Fibroblast of skin of right biceps (primary cell): ENCODE results near the gene CCDC27.

Source experiments
- DNase-seq: peaks from one replicate; pipeline ENCODE4 v3.0.0-alpha.2; 2013

The CCDC27 gene

GRCh38 chr1:3761296-3762010, 9.2 kb downstream of the CCDC27 start:
- no peak for DNase-seq

- no peak for DNase-seq
These were observed 10.1 kb downstream of the CCDC27 start for GRCh38 chr1:3762151-3762872.

GRCh38 chr1:3762873-3763228, 10.6 kb downstream of the CCDC27 start:
- DNase-seq: no peak

- no peak for DNase-seq
These were observed 11.3 kb downstream of the CCDC27 start for GRCh38 chr1:3763351-3764125.

- no peak for DNase-seq
These were observed 15.2 kb downstream of the CCDC27 start for GRCh38 chr1:3767328-3767925.

- DNase-seq: no peak
These were observed 16.7 kb downstream of the CCDC27 start for GRCh38 chr1:3768811-3769390.

DNA sequence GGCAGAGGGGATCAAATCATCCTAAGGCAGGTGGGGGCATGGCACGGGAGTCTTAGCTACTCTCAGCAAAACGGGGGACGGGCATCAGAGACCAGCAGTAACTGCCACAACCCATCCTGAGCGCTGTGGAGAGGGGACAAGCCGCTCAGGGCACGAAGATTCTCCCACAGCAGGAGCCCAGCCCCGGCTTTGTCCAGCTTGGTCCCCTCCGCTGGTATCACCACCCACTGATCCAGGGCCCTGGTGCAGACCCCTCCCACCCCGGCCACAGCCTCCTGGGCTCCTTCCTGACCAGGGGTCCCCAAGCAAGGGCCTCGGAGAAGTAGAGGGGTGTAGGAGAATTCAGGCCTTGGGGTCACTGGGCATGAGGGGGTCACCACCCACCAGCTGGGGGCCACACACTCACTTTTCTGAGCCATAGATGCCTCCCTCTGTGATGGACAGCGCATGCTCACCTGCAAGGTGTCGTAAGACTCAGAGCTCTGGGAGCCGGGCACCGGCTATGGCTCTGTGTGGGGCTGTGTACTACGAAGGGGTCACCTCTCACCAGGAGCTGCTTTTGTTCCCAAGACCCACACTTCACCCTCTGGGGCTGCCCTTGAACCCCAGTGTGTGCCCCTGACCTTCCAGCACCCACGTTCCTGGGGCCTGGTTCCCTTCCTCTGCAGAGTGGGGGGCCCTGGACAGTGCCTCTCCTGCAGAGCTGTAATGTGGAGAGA, 18.0 kb downstream of the CCDC27 start:
- no peak for DNase-seq

DNA sequence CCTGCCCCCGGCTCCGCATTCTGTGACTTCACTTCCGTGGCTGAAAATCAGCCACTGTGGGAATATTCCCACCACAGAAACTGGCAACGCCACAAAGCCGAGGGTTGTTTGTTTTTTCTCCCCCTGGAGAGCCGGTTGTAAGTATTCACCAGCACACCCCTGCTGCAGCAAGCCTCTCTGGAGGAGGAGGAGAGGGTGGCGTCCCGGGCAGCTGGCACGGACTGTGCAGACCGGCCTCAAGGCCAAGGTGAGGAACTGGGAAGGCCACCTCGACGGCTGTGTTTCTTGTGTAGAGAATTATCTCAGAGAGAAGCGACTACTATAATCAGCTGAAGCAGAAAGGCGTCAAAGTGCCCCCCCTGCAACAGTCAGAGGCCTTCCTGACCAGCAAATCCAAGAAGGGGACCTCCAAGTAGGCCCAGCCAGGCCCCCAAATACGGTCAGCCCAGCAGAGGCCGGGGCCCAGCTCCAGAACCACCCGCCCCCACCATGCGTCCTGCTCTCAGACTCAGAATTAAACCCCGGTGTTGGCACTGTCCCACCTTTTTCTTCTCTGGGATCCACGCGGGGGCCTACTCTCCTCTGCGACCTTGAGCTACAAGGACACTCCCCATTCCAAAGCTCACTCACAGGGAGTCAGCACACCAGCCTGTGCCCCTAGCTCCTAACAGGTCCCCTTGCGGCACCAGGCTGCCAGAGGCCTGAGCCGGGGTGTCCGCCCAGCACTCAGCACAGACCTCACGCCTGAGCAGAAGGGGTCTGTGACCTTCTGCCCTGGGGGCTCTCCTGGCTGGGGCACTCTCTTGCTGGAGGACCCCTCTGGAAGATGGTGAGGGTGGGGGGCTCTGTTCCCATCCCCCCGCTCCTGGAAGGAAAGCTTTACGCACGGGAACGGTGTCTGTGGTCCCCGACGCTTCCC, 19.1 kb downstream of the CCDC27 start:
- DNase-seq: no peak

GRCh38 chr1:3772027-3772714, 19.9 kb downstream of the CCDC27 start:
- DNase-seq: peak; percentile 76

DNA sequence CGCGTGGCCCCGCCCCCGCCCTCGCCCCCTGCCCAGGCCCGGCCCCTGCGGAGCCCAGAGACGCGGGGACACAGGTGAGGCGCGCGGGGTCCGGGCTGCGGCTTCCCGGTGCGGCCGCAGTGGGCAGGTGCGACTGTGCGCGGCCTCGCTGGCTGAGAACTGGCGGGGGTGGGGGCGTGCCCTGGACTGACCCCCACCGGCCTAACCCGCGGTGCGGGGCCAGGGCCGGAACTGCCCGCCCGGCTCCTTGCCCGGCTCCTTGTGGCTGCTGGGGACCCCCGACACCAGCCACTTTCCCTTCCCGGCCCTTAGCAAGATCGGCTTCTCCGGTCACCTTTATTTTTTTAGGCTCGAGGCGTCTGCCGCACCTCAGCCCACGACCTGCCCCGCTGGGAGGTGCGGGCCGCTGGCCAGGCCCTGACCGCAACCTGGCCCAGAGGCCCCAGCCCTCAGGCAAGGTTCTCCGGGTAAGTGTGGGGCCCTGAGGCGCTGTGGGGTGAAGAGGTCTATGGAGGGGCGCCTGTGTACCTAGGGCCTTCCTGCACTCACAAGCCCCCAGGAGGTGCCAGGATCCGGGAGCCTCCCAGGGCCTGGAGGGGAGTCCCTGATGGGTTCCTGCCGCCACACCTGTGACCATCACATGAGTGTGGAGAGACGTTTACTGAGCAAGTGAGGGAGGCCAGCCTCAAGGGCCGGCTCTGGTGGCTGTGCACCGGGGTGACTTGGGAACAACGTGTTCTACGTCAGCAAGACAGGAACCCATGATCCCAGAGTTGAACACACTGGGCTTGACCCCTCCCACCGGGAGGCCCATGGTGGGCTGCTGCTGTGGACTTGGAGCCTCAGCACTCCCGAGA, 20.7 kb downstream of the CCDC27 start, which contains the start of gene SMIM1:
SMIM1 (plus strand) TSS at position 35 of the 857 bp plus-strand sequence. CDS start 2,625 bp downstream, outside the sequence.
- no peak for DNase-seq

DNA sequence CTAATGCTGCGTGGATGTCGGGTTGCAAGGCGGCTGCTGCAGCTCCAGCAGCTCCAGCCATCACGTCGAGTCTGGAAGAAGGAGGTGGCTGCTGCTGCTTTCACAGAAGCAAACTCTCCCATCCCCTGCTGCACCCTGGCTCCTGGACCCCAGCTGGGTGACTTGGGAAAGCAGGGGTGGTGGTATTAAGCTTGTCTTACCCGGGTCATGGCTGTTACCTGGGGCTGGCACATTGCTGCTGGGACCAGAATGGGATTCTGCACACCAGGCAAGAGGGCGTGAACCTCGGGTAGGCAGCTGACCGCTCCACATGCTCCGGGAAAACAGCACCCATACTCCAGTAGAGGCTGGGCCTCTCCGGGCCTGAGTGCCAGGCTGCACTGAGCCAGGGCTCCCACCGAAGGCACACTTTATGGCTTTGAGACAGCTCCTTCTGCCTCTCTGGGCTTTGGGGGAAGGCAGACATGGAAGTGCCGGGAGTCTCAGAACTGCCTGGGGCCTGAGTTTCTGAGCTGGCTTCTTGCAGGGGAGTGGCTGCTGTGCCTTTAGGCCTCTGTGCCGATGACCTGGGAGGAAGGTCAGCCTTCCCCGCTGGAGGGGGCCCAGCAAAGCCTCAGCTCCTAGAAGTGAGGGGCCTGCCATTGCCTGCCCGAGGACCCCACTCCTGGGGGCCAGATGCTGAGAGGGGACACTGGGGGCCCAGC, 21.5 kb downstream of the CCDC27 start:
- DNase-seq: no peak

- no peak for DNase-seq
These were observed 22.2 kb downstream of the CCDC27 start for GRCh38 chr1:3774276-3774945.

- no peak for DNase-seq
These were observed 22.8 kb downstream of the CCDC27 start for GRCh38 chr1:3774946-3775489.

- peak; percentile 41 for DNase-seq
These were observed 23.4 kb downstream of the CCDC27 start for GRCh38 chr1:3775490-3776230.

GRCh38 chr1:3776231-3776961, 24.1 kb downstream of the CCDC27 start:
- no peak for DNase-seq

DNA sequence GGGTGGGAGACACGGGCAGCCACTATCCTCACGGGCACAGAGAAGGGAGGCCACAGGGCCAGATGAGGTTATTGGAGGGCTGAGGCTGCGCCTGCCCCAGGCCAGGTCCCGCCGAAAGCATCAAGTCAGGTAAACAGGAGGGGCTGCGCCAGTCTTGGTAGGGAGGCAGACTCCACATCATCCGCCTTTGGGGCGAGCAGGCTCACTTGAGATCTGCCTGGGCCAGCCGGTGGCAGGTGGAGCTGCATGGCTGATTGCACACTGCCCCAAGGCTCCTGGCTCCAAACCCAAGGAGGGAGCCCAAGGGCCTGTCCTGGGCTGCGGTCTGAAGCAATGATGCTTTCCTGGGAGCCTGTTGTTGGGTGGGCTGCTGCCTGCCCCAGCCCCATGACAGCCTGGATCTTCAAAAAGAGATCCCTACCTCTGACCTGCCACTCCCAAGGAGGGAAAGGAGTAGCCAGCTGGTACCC, 24.9 kb downstream of the CCDC27 start:
- DNase-seq: no peak
